WTC11 (cell line): ENCODE results near the gene CHRNB4. TPM values are rescaled to one million over a fixed set of nuclear protein-coding genes. Genes with fewer than 3 reads are reported as not detected.

ENCODE experiments used
- ATAC-seq: fragments of 200-7000 bp; cut with Tn5 transposase; 2 replicates; pipeline ENCODE4 v1.10.0; 2021; ENCODE audit warnings: mild to moderate bottlenecking, moderate library complexity
- CTCF ChIA-PET: fragments of 300-600 bp; sonication (Branson Sonifier 250); formaldehyde crosslinking; loops from one replicate; lab custom pipeline; 2021; ENCODE audit warnings: antibody characterized with exemption; lab: Charles Lee
- POLR2A ChIA-PET: fragments of 350-600 bp; sonication (Branson Sonifier 250); formaldehyde crosslinking; loops from one replicate; lab custom pipeline; 2021; ENCODE audit warnings: antibody characterized with exemption; lab: Charles Lee
- DNase-seq: peaks from one replicate; pipeline ENCODE4 v3.0.0; 2021; ENCODE audit warnings: low spot score
- H3K27ac Mint-ChIP-seq: 2 replicates; pipeline ENCODE4 v1.8.0; 2021; ENCODE audit warnings: mixed read lengths
- H3K27me3 Mint-ChIP-seq: 2 replicates; pipeline ENCODE4 v1.8.0; 2021; ENCODE audit warnings: low read depth, mild to moderate bottlenecking, moderate library complexity, mixed read lengths
- H3K36me3 Mint-ChIP-seq: 2 replicates; pipeline ENCODE4 v1.8.0; 2021; ENCODE audit warnings: mixed read lengths
- H3K4me1 Mint-ChIP-seq: 2 replicates; pipeline ENCODE4 v1.8.0; 2022; ENCODE audit warnings: mixed read lengths
- H3K4me3 Mint-ChIP-seq: 2 replicates; pipeline ENCODE4 v1.8.0; 2021; ENCODE audit warnings: mild to moderate bottlenecking, moderate library complexity, mixed read lengths
- H3K9me3 Mint-ChIP-seq: 2 replicates; pipeline ENCODE4 v1.8.0; 2021; ENCODE audit warnings: mixed read lengths
- ELF4 ChIP-seq: sonication (generic); formaldehyde crosslinking; IDR thresholded peaks from 2 replicates; pipeline ENCODE4 v1.8.1; 2022; ENCODE audit warnings: low read depth, mild to moderate bottlenecking, moderate library complexity, missing genetic modification reagents
- JUN ChIP-seq: sonication (generic); formaldehyde crosslinking; IDR thresholded peaks from 2 replicates; pipeline ENCODE4 v1.8.0; 2023; ENCODE audit warnings: mild to moderate bottlenecking, missing genetic modification reagents
- OVOL2 ChIP-seq: fragments of 250-450 bp; sonication (Bioruptor Pico); IDR thresholded peaks from 2 replicates; pipeline ENCODE4 v1.9.0; 2021; ENCODE audit warnings: mild to moderate bottlenecking, borderline replicate concordance
- RELA ChIP-seq: sonication (generic); formaldehyde crosslinking; IDR thresholded peaks from 2 replicates; pipeline ENCODE4 v1.8.1; 2022; ENCODE audit warnings: missing genetic modification reagents, mild to moderate bottlenecking, borderline replicate concordance
- SMAD4 ChIP-seq: sonication (generic); formaldehyde crosslinking; IDR thresholded peaks from 2 replicates; pipeline ENCODE4 v1.8.0; 2022; ENCODE audit warnings: mild to moderate bottlenecking, missing genetic modification reagents
- ZMAT4 ChIP-seq: fragments of 250-450 bp; sonication (Bioruptor Pico); IDR thresholded peaks from 2 replicates; pipeline ENCODE4 v1.9.0; 2021; ENCODE audit warnings: mild to moderate bottlenecking
- ZNF263 ChIP-seq: sonication (generic); formaldehyde crosslinking; IDR thresholded peaks from 2 replicates; pipeline ENCODE4 v1.8.1; 2022; ENCODE audit warnings: low read depth, mild to moderate bottlenecking, moderate library complexity, missing genetic modification reagents
- ZNF671 ChIP-seq: fragments of 250-450 bp; sonication (Bioruptor Pico); IDR thresholded peaks from 2 replicates; pipeline ENCODE4 v1.8.0; 2021; ENCODE audit warnings: mild to moderate bottlenecking
- total RNA-seq: library from RNA; stranded (reverse); gene quantifications from 3 replicates; pipeline ENCODE4 v1.2.3, GENCODE V29; 2021
- TF ChIP-seq, protein P1 (sequence below): sonication (generic); formaldehyde crosslinking; IDR thresholded peaks from 2 replicates; pipeline ENCODE4 v1.8.0; 2022; ENCODE audit warnings: mild to moderate bottlenecking, missing genetic modification reagents
- TF ChIP-seq, protein P2 (sequence below): fragments of 250-450 bp; sonication (Bioruptor Pico); IDR thresholded peaks from 2 replicates; pipeline ENCODE4 v1.9.0; 2021; ENCODE audit warnings: moderate library complexity, mild to moderate bottlenecking, inconsistent platforms, borderline replicate concordance
- TF ChIP-seq, protein P3 (sequence below): sonication (generic); formaldehyde crosslinking; conservative IDR thresholded peaks from 2 replicates; pipeline ENCODE4 v1.8.1; 2023; ENCODE audit warnings: mild to moderate bottlenecking, low read depth, missing genetic modification reagents, moderate library complexity
- TF ChIP-seq, protein P4 (sequence below): fragments of 250-450 bp; sonication (Bioruptor Pico); conservative IDR thresholded peaks from 2 replicates; pipeline ENCODE4 v1.9.0; 2021; ENCODE audit warnings: mild to moderate bottlenecking
- TF ChIP-seq, protein P5 (sequence below): sonication (generic); formaldehyde crosslinking; IDR thresholded peaks from 2 replicates; pipeline ENCODE4 v1.8.1; 2022; ENCODE audit warnings: mild to moderate bottlenecking, missing genetic modification reagents, moderate library complexity, borderline replicate concordance
- TF ChIP-seq, protein P6 (sequence below): sonication (generic); formaldehyde crosslinking; IDR thresholded peaks from 2 replicates; pipeline ENCODE4 v1.8.0; 2022; ENCODE audit warnings: mild to moderate bottlenecking, missing genetic modification reagents

The CHRNB4 gene
- total RNA-seq, 1 experiment from 2014 or later = 10.1 TPM

- no peak overlapping the region for H3K4me3 Mint-ChIP-seq
- H3K27ac Mint-ChIP-seq = no peak overlapping the region
- ChIA-PET CTCF (interaction anchor here (0.6 to 7.2 kb wide), 20 partner anchors 10 to 329 kb away, joined by 3 to 75 read pairs (median 7); partner anchors contain the start of genes CHRNA3 and CHRNA5), POLR2A (interaction anchor here (0.6 kb wide), 1 partner anchor 133 kb away, joined by 3 read pairs; no protein-coding TSS in a partner anchor)
- H3K9me3 Mint-ChIP-seq = peaks cover 7% of the 10 kb centered on the region
- no peak for ATAC-seq
- no peak for DNase-seq
- H3K36me3 Mint-ChIP-seq = peaks cover 7% of the 10 kb centered on the region
- peaks cover 11% of the 10 kb centered on the region for H3K27me3 Mint-ChIP-seq
- peaks cover 19% of the 10 kb centered on the region for H3K4me1 Mint-ChIP-seq
- TF ChIP-seq, protein P1, sequence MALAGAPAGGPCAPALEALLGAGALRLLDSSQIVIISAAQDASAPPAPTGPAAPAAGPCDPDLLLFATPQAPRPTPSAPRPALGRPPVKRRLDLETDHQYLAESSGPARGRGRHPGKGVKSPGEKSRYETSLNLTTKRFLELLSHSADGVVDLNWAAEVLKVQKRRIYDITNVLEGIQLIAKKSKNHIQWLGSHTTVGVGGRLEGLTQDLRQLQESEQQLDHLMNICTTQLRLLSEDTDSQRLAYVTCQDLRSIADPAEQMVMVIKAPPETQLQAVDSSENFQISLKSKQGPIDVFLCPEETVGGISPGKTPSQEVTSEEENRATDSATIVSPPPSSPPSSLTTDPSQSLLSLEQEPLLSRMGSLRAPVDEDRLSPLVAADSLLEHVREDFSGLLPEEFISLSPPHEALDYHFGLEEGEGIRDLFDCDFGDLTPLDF (CRISPR knock-in tag) = no peak
- TF ChIP-seq ZNF671 (CRISPR knock-in tag) = no peak
Measured at GRCh38 chr15:78637776-78638435, 3.1 kb downstream of the CHRNB4 start.

DNA sequence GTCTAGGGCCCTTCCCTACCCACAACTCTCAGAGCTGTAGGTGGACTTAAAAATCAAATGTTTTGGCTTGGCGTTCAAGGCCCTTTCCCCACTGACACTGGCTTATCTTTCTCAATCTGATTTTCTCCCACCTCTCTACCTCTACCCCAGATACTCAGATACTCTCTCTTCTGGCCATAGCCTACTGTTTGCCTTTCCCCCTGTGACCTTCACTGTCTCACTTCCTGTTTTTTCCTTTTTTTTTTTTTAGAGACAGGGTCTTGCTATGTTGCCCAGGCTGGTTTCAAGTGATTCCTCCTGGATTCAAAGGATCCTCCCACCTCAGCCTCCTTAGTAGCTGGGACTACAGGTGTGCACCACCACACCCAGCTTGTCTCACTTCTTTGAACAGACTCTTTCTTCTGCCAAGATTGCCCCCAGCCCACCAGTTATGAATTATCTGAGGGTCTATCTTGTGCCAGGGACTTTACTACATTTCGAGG lies 4.6 kb downstream of the CHRNB4 start:
- POLR2A ChIA-PET = no interaction called here
- H3K4me3 Mint-ChIP-seq = no peak overlapping the region
- peaks cover 11% of the 10 kb centered on the region for H3K36me3 Mint-ChIP-seq
- DNase-seq = no peak
- no peak overlapping the region for H3K27ac Mint-ChIP-seq
- no peak for ATAC-seq
- peaks cover 11% of the 10 kb centered on the region for H3K4me1 Mint-ChIP-seq
- peaks cover 8% of the 10 kb centered on the region for H3K9me3 Mint-ChIP-seq
- CTCF ChIA-PET = interaction anchor here (1.1 to 7.2 kb wide), 4 partner anchors 16 to 103 kb away, joined by 3 to 75 read pairs (median 66); partner anchors contain the start of gene CHRNA3
- H3K27me3 Mint-ChIP-seq = peaks cover 11% of the 10 kb centered on the region
- TF ChIP-seq, protein P2, sequence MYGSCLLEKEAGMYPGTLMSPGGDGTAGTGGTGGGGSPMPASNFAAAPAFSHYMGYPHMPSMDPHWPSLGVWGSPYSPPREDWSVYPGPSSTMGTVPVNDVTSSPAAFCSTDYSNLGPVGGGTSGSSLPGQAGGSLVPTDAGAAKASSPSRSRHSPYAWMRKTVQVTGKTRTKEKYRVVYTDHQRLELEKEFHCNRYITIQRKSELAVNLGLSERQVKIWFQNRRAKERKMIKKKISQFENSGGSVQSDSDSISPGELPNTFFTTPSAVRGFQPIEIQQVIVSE (CRISPR knock-in tag) = no peak
- TF ChIP-seq RELA = no peak
- TF ChIP-seq, protein P3, sequence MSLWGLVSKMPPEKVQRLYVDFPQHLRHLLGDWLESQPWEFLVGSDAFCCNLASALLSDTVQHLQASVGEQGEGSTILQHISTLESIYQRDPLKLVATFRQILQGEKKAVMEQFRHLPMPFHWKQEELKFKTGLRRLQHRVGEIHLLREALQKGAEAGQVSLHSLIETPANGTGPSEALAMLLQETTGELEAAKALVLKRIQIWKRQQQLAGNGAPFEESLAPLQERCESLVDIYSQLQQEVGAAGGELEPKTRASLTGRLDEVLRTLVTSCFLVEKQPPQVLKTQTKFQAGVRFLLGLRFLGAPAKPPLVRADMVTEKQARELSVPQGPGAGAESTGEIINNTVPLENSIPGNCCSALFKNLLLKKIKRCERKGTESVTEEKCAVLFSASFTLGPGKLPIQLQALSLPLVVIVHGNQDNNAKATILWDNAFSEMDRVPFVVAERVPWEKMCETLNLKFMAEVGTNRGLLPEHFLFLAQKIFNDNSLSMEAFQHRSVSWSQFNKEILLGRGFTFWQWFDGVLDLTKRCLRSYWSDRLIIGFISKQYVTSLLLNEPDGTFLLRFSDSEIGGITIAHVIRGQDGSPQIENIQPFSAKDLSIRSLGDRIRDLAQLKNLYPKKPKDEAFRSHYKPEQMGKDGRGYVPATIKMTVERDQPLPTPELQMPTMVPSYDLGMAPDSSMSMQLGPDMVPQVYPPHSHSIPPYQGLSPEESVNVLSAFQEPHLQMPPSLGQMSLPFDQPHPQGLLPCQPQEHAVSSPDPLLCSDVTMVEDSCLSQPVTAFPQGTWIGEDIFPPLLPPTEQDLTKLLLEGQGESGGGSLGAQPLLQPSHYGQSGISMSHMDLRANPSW (CRISPR knock-in tag) = no peak
- TF ChIP-seq, protein P4, sequence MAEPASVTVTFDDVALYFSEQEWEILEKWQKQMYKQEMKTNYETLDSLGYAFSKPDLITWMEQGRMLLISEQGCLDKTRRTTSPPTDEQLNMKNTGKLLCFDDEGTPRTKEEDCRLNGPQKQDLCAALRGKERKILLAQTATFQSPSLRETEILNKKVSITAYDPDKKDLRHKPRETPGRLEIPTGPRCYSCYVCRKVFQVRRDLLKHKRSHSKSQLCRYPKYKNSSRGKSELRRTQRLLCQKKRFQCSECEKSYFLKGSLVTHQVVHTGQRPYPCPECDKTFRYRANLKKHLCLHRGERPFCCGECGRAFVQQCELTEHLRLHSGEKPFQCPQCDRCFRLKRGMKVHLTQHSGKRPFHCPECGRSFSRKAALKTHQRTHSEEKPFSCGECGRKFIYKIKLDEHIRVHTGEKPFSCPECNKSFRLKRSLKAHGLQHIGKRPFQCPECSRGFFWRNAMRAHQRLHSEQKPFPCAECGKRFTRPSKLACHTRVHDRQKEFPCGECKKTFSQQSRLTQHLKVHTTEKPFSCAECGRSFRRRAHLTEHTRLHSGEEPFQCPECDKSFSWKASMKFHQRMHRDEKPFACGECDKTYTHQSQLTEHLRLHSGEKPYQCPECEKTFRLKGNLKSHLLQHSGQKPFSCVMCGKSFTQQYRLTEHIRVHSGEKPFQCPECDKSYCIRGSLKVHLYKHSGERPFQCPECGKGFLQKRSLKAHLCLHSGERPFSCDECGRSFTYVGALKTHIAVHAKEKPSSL (CRISPR knock-in tag) = no peak
- TF ChIP-seq JUN (CRISPR knock-in tag) = no peak
- no peak for TF ChIP-seq ELF4 (CRISPR knock-in tag)
- TF ChIP-seq ZNF263 (CRISPR knock-in tag) = no peak
- TF ChIP-seq SMAD4 (CRISPR knock-in tag) = no peak
- TF ChIP-seq, protein P5, sequence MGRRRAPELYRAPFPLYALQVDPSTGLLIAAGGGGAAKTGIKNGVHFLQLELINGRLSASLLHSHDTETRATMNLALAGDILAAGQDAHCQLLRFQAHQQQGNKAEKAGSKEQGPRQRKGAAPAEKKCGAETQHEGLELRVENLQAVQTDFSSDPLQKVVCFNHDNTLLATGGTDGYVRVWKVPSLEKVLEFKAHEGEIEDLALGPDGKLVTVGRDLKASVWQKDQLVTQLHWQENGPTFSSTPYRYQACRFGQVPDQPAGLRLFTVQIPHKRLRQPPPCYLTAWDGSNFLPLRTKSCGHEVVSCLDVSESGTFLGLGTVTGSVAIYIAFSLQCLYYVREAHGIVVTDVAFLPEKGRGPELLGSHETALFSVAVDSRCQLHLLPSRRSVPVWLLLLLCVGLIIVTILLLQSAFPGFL (CRISPR knock-in tag) = no peak
- TF ChIP-seq, protein P6, sequence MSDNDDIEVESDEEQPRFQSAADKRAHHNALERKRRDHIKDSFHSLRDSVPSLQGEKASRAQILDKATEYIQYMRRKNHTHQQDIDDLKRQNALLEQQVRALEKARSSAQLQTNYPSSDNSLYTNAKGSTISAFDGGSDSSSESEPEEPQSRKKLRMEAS = no peak
- TF ChIP-seq OVOL2 (CRISPR knock-in tag) = no peak
- no peak for TF ChIP-seq ZMAT4 (CRISPR knock-in tag)
- TF ChIP-seq, all 79 proteins: peak for 0
